B cell (primary cell): ENCODE measurements around the gene KLHL6. TPM values are rescaled to one million over a fixed set of nuclear protein-coding genes. Genes with fewer than 3 reads are reported as not detected.

Experiments used
- ATAC-seq: fragments of 200-7000 bp; cut with Tn5 transposase; one replicate; pipeline ENCODE4 v1.10.0; 2021; ENCODE audit warnings: low read depth, mild to moderate bottlenecking, moderate number of reproducible peaks, moderate library complexity
- CTCF ChIA-PET: fragments of 350-600 bp; sonication (Branson Sonifier 250); formaldehyde crosslinking; loops from one replicate; lab custom pipeline; 2021; ENCODE audit warnings: antibody characterized with exemption, inconsistent platforms; lab: Charles Lee
- POLR2A ChIA-PET: fragments of 350-600 bp; sonication (Branson Sonifier 250); formaldehyde crosslinking; loops from one replicate; lab custom pipeline; 2021; ENCODE audit warnings: antibody characterized with exemption; lab: Charles Lee
- DNase-seq: peaks from one replicate; pipeline ENCODE4 v3.0.0; 2013
- H2AFZ ChIP-seq: 2 replicates; pipeline ENCODE4 v1.6.1; 2012; ENCODE audit warnings: mild to moderate bottlenecking, low read depth, low read length; ENCODE audit not compliant: insufficient read depth, poor library complexity, severe bottlenecking
- H3K27ac ChIP-seq, 2 donors: 1 replicate in 1 of 2; 2 replicates in 1 of 2; pipeline ENCODE4 v1.5.1; 2012 to 2013; ENCODE audit warnings: low read length in 2 of 2, mild to moderate bottlenecking in 2 of 2, moderate library complexity in 1 of 2
- H3K27me3 ChIP-seq, 4 experiments: fragments of 200-600 bp in 1 of 4; sonication (generic) in 1 of 4; replicated peaks in 1 of 4; 1 replicate in 2 of 4; 2 replicates in 2 of 4; pipeline versions ENCODE4 v1.6.1 to v1.7.0; 2013 to 2016; ENCODE audit warnings: low read length in 3 of 4, mild to moderate bottlenecking in 2 of 4, mixed read lengths in 1 of 4, moderate library complexity in 1 of 4; ENCODE audit not compliant: insufficient read depth in 4 of 4, control insufficient read depth in 3 of 4; ENCODE audit errors: control extremely low read depth in 1 of 4
- H3K36me3 ChIP-seq, 2 experiments: replicated peaks in 1 of 2; 1 replicate in 1 of 2; 2 replicates in 1 of 2; pipeline versions ENCODE4 v1.6.1 to v1.7.1; 2013; ENCODE audit warnings: low read length in 1 of 2; ENCODE audit not compliant: insufficient read depth in 2 of 2, control insufficient read depth in 1 of 2; ENCODE audit errors: control extremely low read depth in 1 of 2, extremely low read depth in 1 of 2
- H3K4me1 ChIP-seq, 2 donors: fragments of 200-600 bp in 1 of 2; sonication (generic) in 1 of 2; 1 replicate in 1 of 2; 2 replicates in 1 of 2; pipeline versions ENCODE4 v1.5.1 to v1.6.1; 2013 to 2017; ENCODE audit warnings: low read length in 2 of 2; ENCODE audit not compliant: control insufficient read depth in 2 of 2, insufficient read depth in 2 of 2
- H3K4me2 ChIP-seq: replicated peaks from 2 replicates; pipeline ENCODE3; 2012; ENCODE audit warnings: mild to moderate bottlenecking, low read depth, low read length; ENCODE audit not compliant: poor library complexity, severe bottlenecking
- H3K4me3 ChIP-seq, 5 experiments: fragments of 200-600 bp in 1 of 5; sonication (generic) in 1 of 5; 1 replicate in 3 of 5; 2 replicates in 2 of 5; pipeline versions ENCODE4 v1.5.1 to v1.7.0; 2011 to 2016; ENCODE audit warnings: low read length in 4 of 5, mild to moderate bottlenecking in 4 of 5, low read depth in 2 of 5, control low read depth in 1 of 5, moderate library complexity in 1 of 5; ENCODE audit not compliant: insufficient read depth in 1 of 5; ENCODE audit errors: control extremely low read depth in 1 of 5, extremely low read depth in 1 of 5
- H3K79me2 ChIP-seq: fragments of 200-600 bp; sonication (generic); one replicate; pipeline ENCODE4 v1.6.0; 2016; ENCODE audit warnings: low read length; ENCODE audit not compliant: control insufficient read depth, insufficient read depth
- H3K9ac ChIP-seq: fragments of 200-600 bp; sonication (generic); 2 replicates; pipeline ENCODE4 v1.6.1; 2017; ENCODE audit warnings: mild to moderate bottlenecking, low read length, moderate library complexity
- H3K9me3 ChIP-seq, 3 donors: one replicate each; pipeline versions ENCODE4 v1.6.1 to v1.7.1; 2013; ENCODE audit warnings: low read length in 2 of 3; ENCODE audit not compliant: control insufficient read depth in 2 of 3, insufficient read depth in 1 of 3; ENCODE audit errors: control extremely low read depth in 1 of 3
- H4K20me1 ChIP-seq: 2 replicates; pipeline ENCODE4 v1.6.0; 2012; ENCODE audit warnings: mild to moderate bottlenecking, low read length; ENCODE audit not compliant: insufficient read depth, control insufficient read depth, poor library complexity, severe bottlenecking
- H3K27ac Mint-ChIP-seq: one replicate; pipeline ENCODE4 v1.8.0; 2021; ENCODE audit warnings: mixed read lengths
- H3K27me3 Mint-ChIP-seq: one replicate; pipeline ENCODE4 v1.8.0; 2021; ENCODE audit warnings: mixed read lengths
- H3K4me1 Mint-ChIP-seq: one replicate; pipeline ENCODE4 v1.8.0; 2021; ENCODE audit warnings: mixed read lengths
- H3K4me3 Mint-ChIP-seq: one replicate; pipeline ENCODE4 v1.8.0; 2021; ENCODE audit warnings: mixed read lengths
- H3K9me3 Mint-ChIP-seq: one replicate; pipeline ENCODE4 v1.8.0; 2022; ENCODE audit warnings: mixed read lengths; ENCODE audit not compliant: insufficient read depth
- CTCF ChIP-seq: fragments of 200-600 bp; IDR thresholded peaks from one replicate; pipeline ENCODE4 v1.8.0; 2022; ENCODE audit warnings: antibody characterized with exemption, mild to moderate bottlenecking
- EZH2 ChIP-seq: IDR thresholded peaks from 2 replicates; pipeline ENCODE4 v1.6.1; 2012; ENCODE audit warnings: borderline replicate concordance, low read depth, mild to moderate bottlenecking, moderate library complexity, low read length; ENCODE audit not compliant: insufficient read depth, poor library complexity, severe bottlenecking
- whole genome bisulfite sequencing: methylation state at CpG from one replicate; pipeline ENCODE4 v1.1.5; 2013; ENCODE audit warnings: missing lambda C conversion rate; ENCODE audit not compliant: insufficient coverage; 5-methylcytosine and 5-hydroxymethylcytosine counted together
- intact Hi-C: fragments of 100-400 bp; cut with micrococcal nuclease; formaldehyde crosslinking; loops from one replicate; pipeline ENCODE4 v1.10.0; 2022
- polyA plus RNA-seq: library from polyadenylated mRNA; depleted of rRNA; stranded (reverse); fragments of >200 nt; gene quantifications from 2 replicates; pipeline ENCODE4 v1.2.3, GENCODE V29; 2012
- total RNA-seq, 2 donors: library from RNA; stranded (reverse); fragments of 120-200 nt in 1 of 2; gene quantifications; 1 replicate in 1 of 2; 2 replicates in 1 of 2; pipeline versions ENCODE4 v1.2.3 to v1.2.4, GENCODE V29; 2013 to 2022

The KLHL6 gene
- total and polyA plus RNA-seq, 2 donors (not counting 1 experiment from before 2014, with no cell fraction given), result 29.6 to 69.7 TPM

- Histone ChIP-seq H3K4me2 (no peak overlapping the region), H3K27ac (no peak overlapping the region), H3K9ac (no peak overlapping the region), H4K20me1 (no peaks in the 10 kb centered on the region), H3K4me3 (no peak overlapping the region), H3K9me3 (peaks cover 0 to 7% (median 0%) of the 10 kb centered on the region in 3 donors), H3K36me3 (peaks cover 2 to 54% of the 10 kb centered on the region in 2 experiments), H3K79me2 (no peaks in the 10 kb centered on the region), H3K4me1 (peaks cover 0 to 6% of the 10 kb centered on the region in 2 donors), H3K27me3 (no peaks in the 10 kb centered on the region), H2AFZ (no peak overlapping the region)
- TF ChIP-seq CTCF, result peak; percentile 19
- TF ChIP-seq EZH2, result no peak
- WGBS, result 94% methylated on average over 5 of the region's 9 CpGs
- Mint-ChIP-seq H3K4me1 (peaks cover 8% of the 10 kb centered on the region), H3K4me3 (no peak overlapping the region), H3K27ac (no peak overlapping the region), H3K9me3 (no peaks in the 10 kb centered on the region), H3K27me3 (no peaks in the 10 kb centered on the region)
- no peak for ATAC-seq
- ChIA-PET CTCF (interaction anchor here (1.3 to 2.7 kb wide), 2 partner anchors 11 to 277 kb away, joined by 3 to 10 read pairs; no protein-coding TSS in a partner anchor), POLR2A (interaction anchor here (0.6 kb wide), 1 partner anchor 101 kb away, joined by 3 read pairs; no protein-coding TSS in a partner anchor)
- no peak for DNase-seq
- intact Hi-C loops, result no loop called here
These were observed 65.3 kb downstream of the KLHL6 start for GRCh38 chr3:183490211-183490601.

GRCh38 chr3:183489455-183490210 is 65.9 kb downstream of the KLHL6 start:
- WGBS, result 90% methylated on average over 2 of the region's 6 CpGs
- ChIA-PET CTCF (interaction anchor here (2.6 to 2.7 kb wide), 2 partner anchors 10 to 277 kb away, joined by 9 to 10 read pairs; no protein-coding TSS in a partner anchor), POLR2A (interaction anchor here (0.6 kb wide), 1 partner anchor 102 kb away, joined by 3 read pairs; no protein-coding TSS in a partner anchor)
- no peak for ATAC-seq
- Mint-ChIP-seq H3K4me3 (no peak overlapping the region), H3K27me3 (no peaks in the 10 kb centered on the region), H3K9me3 (no peaks in the 10 kb centered on the region), H3K4me1 (peaks cover 12% of the 10 kb centered on the region), H3K27ac (no peak overlapping the region)
- Histone ChIP-seq H3K9ac (no peak overlapping the region), H3K27ac (no peak overlapping the region), H3K4me2 (no peak overlapping the region), H3K27me3 (no peaks in the 10 kb centered on the region), H2AFZ (no peak overlapping the region), H3K4me3 (no peak overlapping the region), H3K36me3 (peaks cover 2 to 54% of the 10 kb centered on the region in 2 experiments), H3K4me1 (peaks cover 0 to 6% of the 10 kb centered on the region in 2 donors), H3K79me2 (no peaks in the 10 kb centered on the region), H3K9me3 (peaks cover 0 to 7% (median 0%) of the 10 kb centered on the region in 3 donors), H4K20me1 (no peaks in the 10 kb centered on the region)
- TF ChIP-seq CTCF (no peak), EZH2 (no peak)
- no peak for DNase-seq
- intact Hi-C loops, result no loop called here
